ENCODE results near the gene PTH1R. TPM values are rescaled to one million over a fixed set of nuclear protein-coding genes. Genes with fewer than 3 reads are reported as not detected.

PTH1R gene
- polyA plus RNA-seq, 3 donors: not detected

GRCh38 chr3:46845860-46846623, 31.5 kb upstream of the PTH1R start:
- Mint-ChIP-seq H3K36me3 (no peaks in the 10 kb centered on the region), H3K9me3 (peaks cover 5 to 13% (median 9%) of the 10 kb centered on the region in 7 donors), H3K27ac (peak overlapping the region in 1 of 7 donors; percentile 58), H3K4me3 (peak overlapping the region; percentile 79 to 91), H3K27me3 (ENCODE audit: low read depth in 3 of 3) (peaks cover 10 to 30% (median 20%) of the 10 kb centered on the region in 3 donors), H3K4me1 (peaks cover 13% of the 10 kb centered on the region)
- H3K4me2 ChIP-seq (replicated peaks; ENCODE audit: extremely low read depth, low read length, poor library complexity, severe bottlenecking): peak overlapping the region; percentile 96
- no peak overlapping the region for H3K27ac ChIP-seq (ENCODE audit: low read depth in 1 of 2, low read length in 2 of 2)
- no peaks in the 10 kb centered on the region for H4K20me1 ChIP-seq (ENCODE audit: insufficient read depth, low read length)
- H3K27me3 ChIP-seq (ENCODE audit: control insufficient read depth in 2 of 2, insufficient read depth in 2 of 2, low read length in 2 of 2): peaks cover 0 to 19% of the 10 kb centered on the region in 2 donors
- WGBS (ENCODE audit: insufficient coverage): 3% methylated on average over 42 of the region's 53 CpGs
- H3K9ac ChIP-seq (ENCODE audit: insufficient read depth, low read length, poor library complexity, severe bottlenecking): peak overlapping the region; percentile 56
- H2AFZ ChIP-seq (ENCODE audit: insufficient read depth, low read depth, low read length, poor library complexity, severe bottlenecking): peak overlapping the region; percentile 84
- H3K9me3 ChIP-seq (replicated peaks in 1 of 2; ENCODE audit: control insufficient read depth in 1 of 2, insufficient read depth in 1 of 2, low read length in 2 of 2): peaks cover 4 to 5% of the 10 kb centered on the region in 2 donors
- intact Hi-C loops (cut with micrococcal nuclease): no loop called here
- peak; percentile 21 to 48 (median 21) for DNase-seq
- H3K4me3 ChIP-seq (replicated peaks in 1 of 3; ENCODE audit: low read depth in 2 of 3, low read length in 3 of 3): peak overlapping the region; percentile 64 to 76 (median 65)
- TF ChIP-seq CTCF (IDR thresholded peaks at IDR 0.05): peak; percentile 48
- no peaks in the 10 kb centered on the region for H3K36me3 ChIP-seq (replicated peaks in 1 of 2; ENCODE audit: control insufficient read depth in 1 of 2, insufficient read depth in 2 of 2, low read length in 2 of 2)
- H3K4me1 ChIP-seq (ENCODE audit: control insufficient read depth in 1 of 2, insufficient read depth in 2 of 2, low read length in 2 of 2): peaks cover 17 to 21% of the 10 kb centered on the region in 2 donors
- H3K79me2 ChIP-seq (ENCODE audit: insufficient read depth, low read length): no peaks in the 10 kb centered on the region

- Histone ChIP-seq H3K4me2 (replicated peaks; ENCODE audit: extremely low read depth, low read length, poor library complexity, severe bottlenecking) (peak overlapping the region; percentile 96), H3K9ac (ENCODE audit: insufficient read depth, low read length, poor library complexity, severe bottlenecking) (peak overlapping the region; percentile 56), H3K9me3 (replicated peaks in 1 of 2; ENCODE audit: control insufficient read depth in 1 of 2, insufficient read depth in 1 of 2, low read length in 2 of 2) (no peaks in the 10 kb centered on the region), H4K20me1 (ENCODE audit: insufficient read depth, low read length) (no peaks in the 10 kb centered on the region), H3K4me3 (replicated peaks in 1 of 3; ENCODE audit: low read depth in 2 of 3, low read length in 3 of 3) (peak overlapping the region in 1 of 3 experiments; percentile 76), H2AFZ (ENCODE audit: insufficient read depth, low read depth, low read length, poor library complexity, severe bottlenecking) (peak overlapping the region; percentile 84), H3K79me2 (ENCODE audit: insufficient read depth, low read length) (no peaks in the 10 kb centered on the region), H3K27me3 (ENCODE audit: control insufficient read depth in 2 of 2, insufficient read depth in 2 of 2, low read length in 2 of 2) (peaks cover 0 to 19% of the 10 kb centered on the region in 2 donors), H3K36me3 (replicated peaks in 1 of 2; ENCODE audit: control insufficient read depth in 1 of 2, insufficient read depth in 2 of 2, low read length in 2 of 2) (no peaks in the 10 kb centered on the region), H3K4me1 (ENCODE audit: control insufficient read depth in 1 of 2, insufficient read depth in 2 of 2, low read length in 2 of 2) (peaks cover 17 to 21% of the 10 kb centered on the region in 2 donors), H3K27ac (ENCODE audit: low read depth in 1 of 2, low read length in 2 of 2) (no peak overlapping the region)
- H3K36me3 Mint-ChIP-seq: no peaks in the 10 kb centered on the region
- H3K4me3 Mint-ChIP-seq: peak overlapping the region; percentile 79 to 91
- intact Hi-C loops (cut with micrococcal nuclease): no loop called here
- WGBS (ENCODE audit: insufficient coverage): 87% methylated on average over 6 of the region's 9 CpGs
- H3K4me1 Mint-ChIP-seq: peaks cover 13% of the 10 kb centered on the region
- DNase-seq: no peak
- peaks cover 10 to 30% (median 20%) of the 10 kb centered on the region in 3 donors for H3K27me3 Mint-ChIP-seq (ENCODE audit: low read depth in 3 of 3)
- no peak overlapping the region for H3K27ac Mint-ChIP-seq
- no peak for TF ChIP-seq CTCF (IDR thresholded peaks at IDR 0.05)
- H3K9me3 Mint-ChIP-seq: peaks cover 0 to 4% (median under 1%) of the 10 kb centered on the region in 7 donors
These were observed 30.6 kb upstream of the PTH1R start for GRCh38 chr3:46846624-46847542.
